Astrocyte of the cerebellum (primary cell): ENCODE measurements around the gene SP4.

ENCODE experiments used
- DNase-seq: peaks from one replicate; pipeline ENCODE4 v3.0.0-alpha.2; 2011; ENCODE audit warnings: low read depth
- H3K4me3 ChIP-seq: 2 replicates; pipeline ENCODE4 v1.5.1; 2011; ENCODE audit warnings: mild to moderate bottlenecking, low read depth, low read length, moderate library complexity
- CTCF ChIP-seq: IDR thresholded peaks from 2 replicates; pipeline ENCODE4 v1.5.1; 2012; ENCODE audit warnings: low read length, low read depth, moderate library complexity, mild to moderate bottlenecking; ENCODE audit errors: missing control alignments
- in situ Hi-C: cut with HindIII; loops from 2 replicates; pipeline ENCODE4 v1.10.0; 2017; ENCODE audit warnings: low sequenced_read_pairs

The SP4 gene

GRCh38 chr7:21425290-21425689 lies 2.6 kb upstream of the SP4 start:
- no peak overlapping the region for H3K4me3 ChIP-seq
- DNase-seq = no peak
- in situ Hi-C loops = no loop called here
- TF ChIP-seq CTCF = no peak

GRCh38 chr7:21426286-21427181 lies 1.3 kb upstream of the SP4 start:
- TF ChIP-seq CTCF = no peak
- H3K4me3 ChIP-seq = peak overlapping the region; percentile 93
- no peak for DNase-seq
- in situ Hi-C loops = no loop called here

- TF ChIP-seq CTCF = peak; percentile 7
- in situ Hi-C loops = no loop called here
- DNase-seq = peak; percentile 94
- peak overlapping the region; percentile 93 for H3K4me3 ChIP-seq
These were observed 557 bp upstream of the SP4 start for GRCh38 chr7:21427182-21427870.

- in situ Hi-C loops = no loop called here
- no peak for TF ChIP-seq CTCF
These were observed 717 bp downstream of the SP4 start for GRCh38 chr7:21428659-21428941.

GRCh38 chr7:21429021-21429420 lies 1.1 kb downstream of the SP4 start:
- peak overlapping the region; percentile 93 for H3K4me3 ChIP-seq
- no peak for DNase-seq
- no peak for TF ChIP-seq CTCF
- in situ Hi-C loops = no loop called here

More at GRCh38 chr7:21428659-21428941, 717 bp downstream of the SP4 start:
- no peak for DNase-seq
- H3K4me3 ChIP-seq = peak overlapping the region; percentile 93

- in situ Hi-C loops = no loop called here
- H3K4me3 ChIP-seq = no peak overlapping the region
- TF ChIP-seq CTCF = no peak
These were observed 2.1 kb downstream of the SP4 start for GRCh38 chr7:21429786-21430574.

More at GRCh38 chr7:21429786-21430574, 2.1 kb downstream of the SP4 start:
- no peak for DNase-seq
